GM18505 (cell line): ENCODE results near the gene ACER1.

Experiments
- ATAC-seq: cut with Tn5 transposase; IDR thresholded peaks from one replicate; pipeline ENCODE4 v1.9.1; 2021; ENCODE audit not compliant: unreplicated experiment
- POLR2A ChIP-seq: IDR thresholded peaks from 4 replicates; pipeline ENCODE4 v1.6.1; 2011; ENCODE audit warnings: borderline replicate concordance; ENCODE audit not compliant: insufficient read depth, insufficient read length; ENCODE audit errors: extremely low read depth

ACER1 gene

DNA sequence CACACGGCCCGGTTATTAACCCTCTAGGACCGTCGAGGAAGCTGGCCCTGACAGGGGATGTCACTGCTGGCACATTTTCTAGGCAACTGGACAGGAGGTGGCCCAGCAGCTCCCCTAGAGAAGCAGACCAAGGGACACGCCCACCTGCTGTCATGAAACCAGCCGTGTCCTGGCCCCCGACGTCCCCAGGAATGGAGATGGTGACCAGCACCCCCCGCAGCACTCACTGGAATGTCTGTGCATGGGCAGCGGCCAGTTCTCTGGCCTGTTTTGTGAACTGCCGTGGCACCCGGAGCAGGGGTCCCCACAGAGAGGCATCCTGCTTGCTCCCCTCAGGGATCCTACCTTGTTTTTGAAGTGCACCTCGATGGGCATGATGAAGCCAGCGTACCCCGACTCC, 71.5 kb downstream of the ACER1 start:
- no peak for ATAC-seq
- no peak for TF ChIP-seq POLR2A

DNA sequence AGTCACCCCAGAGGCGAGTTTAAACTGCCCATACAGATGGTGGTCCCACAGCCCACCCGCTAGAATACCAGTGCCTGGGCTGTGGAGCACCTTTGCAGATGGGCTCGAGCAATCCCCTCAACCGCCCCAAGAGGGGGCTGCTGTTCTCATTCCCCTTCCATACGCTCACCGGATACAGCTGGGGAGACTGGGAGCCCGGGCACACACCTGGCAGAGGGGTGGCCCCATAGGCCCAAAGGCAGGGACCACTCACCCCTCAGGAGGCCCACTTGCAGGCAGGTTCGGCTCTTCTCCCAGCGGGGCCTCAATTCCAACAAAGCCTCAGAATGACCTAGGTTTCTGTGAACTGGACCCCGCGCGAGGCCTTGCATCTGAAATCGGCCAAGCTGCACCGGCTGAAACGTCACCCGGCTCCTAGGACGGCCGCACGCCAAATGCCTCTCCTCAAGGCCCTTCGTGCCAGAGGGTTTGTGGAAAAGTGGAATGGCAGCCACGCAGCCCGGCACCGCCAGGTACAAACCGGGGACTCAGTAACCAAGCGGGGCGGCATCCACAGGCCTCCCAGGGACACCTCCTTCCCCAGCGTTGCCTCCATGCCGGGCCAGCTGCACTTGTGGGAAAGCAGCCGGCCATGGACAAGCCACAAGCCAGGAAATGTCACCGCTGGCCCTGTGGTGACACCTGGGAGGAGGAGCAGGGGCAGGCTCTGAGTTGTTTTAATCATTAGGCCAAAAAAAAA, 72.3 kb downstream of the ACER1 start:
- TF ChIP-seq POLR2A: no peak
- no peak for ATAC-seq

DNA sequence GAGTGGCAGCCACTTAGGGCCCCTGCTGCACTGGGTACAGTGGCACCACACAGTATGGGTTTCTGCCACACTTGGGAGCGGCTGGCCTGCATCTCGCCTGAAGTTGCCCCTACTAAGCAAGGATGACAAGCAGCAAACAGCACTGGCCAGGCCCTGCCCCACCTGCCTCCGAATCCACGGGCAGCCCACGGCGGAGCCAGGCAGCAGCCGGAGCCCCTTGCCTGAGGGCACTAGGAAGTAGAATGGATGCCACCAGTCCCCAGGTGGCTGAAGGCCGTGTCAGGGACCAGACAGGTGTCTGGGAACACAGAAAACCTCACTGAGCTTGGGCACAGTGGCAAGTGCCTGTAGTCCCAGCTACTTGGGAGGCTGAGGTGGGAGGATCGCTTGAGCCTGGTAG, 73.0 kb downstream of the ACER1 start:
- TF ChIP-seq POLR2A: no peak
- no peak for ATAC-seq

DNA sequence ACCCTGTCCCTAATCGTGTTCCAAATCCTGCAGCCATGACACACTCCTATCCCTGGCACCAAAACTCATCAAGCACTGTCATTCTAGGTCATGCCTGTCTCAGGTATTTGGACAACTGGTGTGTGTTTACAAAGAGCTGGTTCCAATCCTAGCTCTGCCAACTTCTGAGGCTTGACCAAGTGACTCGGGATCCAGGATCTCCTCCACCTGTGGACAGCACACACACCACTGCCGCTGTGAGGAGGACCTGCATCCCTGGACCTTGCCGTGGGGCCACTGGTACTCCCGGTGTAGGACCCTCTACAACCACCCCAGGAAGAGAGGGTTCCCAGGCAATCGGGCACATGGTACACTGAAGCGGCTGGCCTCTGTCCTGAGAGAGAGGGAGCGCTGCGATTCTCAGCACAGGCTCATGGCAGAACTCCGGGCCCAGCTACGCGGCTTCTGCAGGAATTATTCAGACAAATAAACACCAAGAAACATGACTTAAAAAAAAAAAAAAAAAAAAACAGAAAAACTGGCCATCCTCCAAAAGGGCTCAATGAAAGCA, 74.0 kb downstream of the ACER1 start:
- ATAC-seq: no peak
- TF ChIP-seq POLR2A: no peak

DNA sequence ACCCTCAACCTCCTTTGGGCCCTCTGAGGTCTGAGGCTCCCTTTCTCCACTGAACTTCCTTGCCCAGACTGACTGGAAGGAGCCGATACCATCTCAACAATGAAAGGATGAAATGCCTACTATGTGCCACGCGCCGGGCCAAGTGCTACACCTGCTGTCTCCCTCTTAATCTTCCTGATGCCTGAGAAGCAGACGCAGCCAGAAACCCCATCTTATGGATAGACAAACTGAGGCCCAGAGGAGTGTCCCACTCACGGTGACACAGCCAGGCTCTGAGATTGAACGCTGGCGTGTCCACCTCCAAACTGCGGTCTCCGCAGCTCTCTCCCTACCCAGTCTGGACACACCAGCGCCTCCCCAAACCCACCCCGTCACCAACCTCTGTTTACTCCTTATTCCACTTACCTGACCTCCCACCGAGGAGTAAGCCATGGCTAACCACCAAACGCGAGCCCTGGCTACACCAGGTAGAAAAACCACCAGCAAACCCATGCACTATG, 74.5 kb downstream of the ACER1 start:
- no peak for TF ChIP-seq POLR2A
- ATAC-seq: no peak
